ENCODE measurements around the gene ADAM15. TPM values are rescaled to one million over a fixed set of nuclear protein-coding genes. Genes with fewer than 3 reads are reported as not detected.

ADAM15 gene
- total RNA-seq, 4 donors from 2014 or later = 304 to 327 (median 321) TPM

DNA sequence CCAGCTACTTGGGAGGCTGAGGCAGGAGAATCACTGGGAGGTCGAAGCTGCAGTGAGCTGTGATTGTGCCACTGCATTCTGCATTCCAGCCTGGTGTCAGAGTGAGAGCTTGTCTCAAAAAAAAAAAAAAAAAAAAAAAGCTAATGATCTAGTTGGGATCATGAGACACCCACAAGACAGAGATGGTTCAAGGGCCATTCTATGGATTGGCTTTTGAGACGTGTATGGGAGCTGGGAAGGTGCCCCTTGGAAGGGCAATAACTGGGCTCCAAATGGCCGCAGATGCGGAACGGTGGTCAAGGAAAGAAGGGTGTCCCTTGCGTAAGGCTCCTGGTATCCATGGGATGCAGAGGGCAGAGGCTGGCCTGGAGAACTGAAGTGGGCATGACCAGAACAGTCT is 6.8 kb upstream of the ADAM15 start:
- no peaks in the 10 kb centered on the region for H3K9me3 ChIP-seq
- H3K27ac ChIP-seq = no peak overlapping the region
- no peaks in the 10 kb centered on the region for H3K27me3 ChIP-seq
- H3K36me3 ChIP-seq = no peaks in the 10 kb centered on the region
- peaks cover 36% of the 10 kb centered on the region for H3K4me1 ChIP-seq
- TF ChIP-seq POLR2A (IDR thresholded peaks at IDR 0.05) = no peak
- TF ChIP-seq POLR2AphosphoS5 (IDR thresholded peaks at IDR 0.05) = no peak
- TF ChIP-seq EP300 (IDR thresholded peaks at IDR 0.05) = no peak
- TF ChIP-seq CTCF (IDR thresholded peaks at IDR 0.05) = no peak
- WGBS = 83% methylated on average over 6 of the region's 6 CpGs
- DNase-seq (ENCODE audit: low spot score in 2 of 2) = no peak
- H3K4me3 ChIP-seq = no peak overlapping the region

DNA sequence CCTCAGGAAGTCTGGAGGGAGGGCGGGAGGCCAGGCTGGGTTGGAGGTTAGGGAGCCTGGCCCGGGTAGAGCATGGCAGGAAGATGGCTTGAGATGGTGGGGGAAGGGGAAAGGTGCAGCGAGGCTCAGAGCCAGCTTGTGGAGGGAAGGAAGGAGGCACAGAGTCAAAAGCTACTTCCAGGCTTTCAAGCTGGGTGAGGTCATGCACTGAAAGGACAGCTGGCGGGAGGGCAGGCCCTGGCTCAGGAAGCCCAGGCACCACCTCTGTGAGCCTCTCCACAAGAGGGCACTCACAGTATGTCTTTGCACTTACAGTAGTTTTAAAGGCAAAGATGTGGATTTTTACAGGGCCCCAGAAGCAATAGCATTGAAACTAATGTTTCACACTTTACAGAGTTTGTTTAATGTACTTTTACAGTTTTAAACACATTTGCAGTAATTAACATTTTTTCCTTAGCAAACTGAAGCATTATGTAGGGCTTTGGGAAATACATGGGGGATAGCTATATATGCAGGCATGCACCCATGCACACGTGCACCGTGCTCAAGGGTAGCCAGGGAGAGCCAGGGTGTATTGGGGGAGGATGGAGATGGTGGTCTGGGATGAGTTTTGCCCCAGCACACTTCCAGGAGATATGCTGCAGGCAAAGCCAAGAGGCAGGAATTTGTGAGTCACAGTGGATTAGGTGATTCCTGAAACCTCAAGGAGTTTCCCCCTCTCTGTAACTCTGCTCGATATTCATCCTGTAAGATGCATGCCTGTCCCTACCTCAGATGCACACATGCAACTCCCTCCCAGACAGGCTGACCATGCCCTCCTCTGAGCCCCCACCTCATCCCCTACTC is 6.1 kb upstream of the ADAM15 start:
- H3K27ac ChIP-seq = no peak overlapping the region
- TF ChIP-seq EP300 (IDR thresholded peaks at IDR 0.05) = no peak
- TF ChIP-seq POLR2AphosphoS5 (IDR thresholded peaks at IDR 0.05) = no peak
- TF ChIP-seq POLR2A (IDR thresholded peaks at IDR 0.05) = no peak
- TF ChIP-seq CTCF (IDR thresholded peaks at IDR 0.05) = peak; percentile 69 to 73
- H3K36me3 ChIP-seq = no peaks in the 10 kb centered on the region
- DNase-seq (ENCODE audit: low spot score in 2 of 2) = no peak
- 37% methylated on average over 7 of the region's 7 CpGs for WGBS
- H3K9me3 ChIP-seq = no peaks in the 10 kb centered on the region
- H3K4me1 ChIP-seq = peaks cover 39% of the 10 kb centered on the region
- no peaks in the 10 kb centered on the region for H3K27me3 ChIP-seq
- H3K4me3 ChIP-seq = no peak overlapping the region

DNA sequence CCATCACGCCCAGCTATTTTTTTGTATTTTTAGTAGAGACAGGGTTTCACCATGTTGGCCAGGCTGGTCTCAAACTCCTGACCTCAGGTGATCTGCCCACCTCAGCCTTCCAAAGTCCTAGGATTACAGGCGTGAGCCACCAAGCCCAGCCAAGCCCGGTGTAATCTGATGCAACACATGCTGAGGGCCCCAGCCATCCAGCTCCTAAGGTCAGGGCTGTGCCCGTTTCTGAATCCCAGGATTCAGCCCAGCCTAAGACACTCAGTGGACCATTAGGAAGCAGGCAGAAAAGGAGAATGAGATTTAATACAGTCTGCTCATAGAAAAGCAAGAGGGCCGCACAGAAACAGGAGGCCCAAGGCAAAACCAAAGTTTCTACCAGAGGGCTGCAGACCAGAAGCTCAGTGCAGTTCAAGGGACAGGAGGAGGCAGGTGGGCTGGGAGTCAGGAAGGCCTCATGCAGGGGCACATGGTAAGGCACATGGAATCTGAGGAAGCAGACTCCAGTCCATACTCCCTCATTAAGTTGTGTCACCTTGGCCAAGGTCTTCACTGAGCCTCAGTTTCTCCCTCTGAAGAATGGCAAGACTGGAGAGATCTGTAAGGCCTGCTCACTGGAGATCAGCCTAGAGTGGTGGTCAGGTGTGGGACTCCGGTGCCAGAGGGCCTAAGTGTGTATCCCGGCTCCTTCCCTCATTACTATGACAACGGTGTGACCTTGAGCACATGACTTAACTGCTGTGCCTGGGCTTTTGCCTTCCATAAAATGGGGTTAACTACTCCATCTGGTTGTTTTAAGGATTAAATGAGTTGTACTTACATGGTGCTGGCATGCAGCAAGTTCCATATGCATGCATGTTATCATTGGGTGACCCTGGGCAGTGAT is 2.4 kb upstream of the ADAM15 start:
- WGBS = 84% methylated on average over 7 of the region's 8 CpGs
- Histone ChIP-seq H3K36me3 (peaks cover 2% of the 10 kb centered on the region), H3K9me3 (no peaks in the 10 kb centered on the region), H3K27me3 (no peaks in the 10 kb centered on the region), H3K4me3 (no peak overlapping the region), H3K27ac (no peak overlapping the region), H3K4me1 (peaks cover 61% of the 10 kb centered on the region)
- no peak for TF ChIP-seq CTCF (IDR thresholded peaks at IDR 0.05)
- TF ChIP-seq POLR2A (IDR thresholded peaks at IDR 0.05) = no peak
- no peak for TF ChIP-seq POLR2AphosphoS5 (IDR thresholded peaks at IDR 0.05)
- TF ChIP-seq EP300 (IDR thresholded peaks at IDR 0.05) = no peak
- no peak for DNase-seq (ENCODE audit: low spot score in 2 of 2)

DNA sequence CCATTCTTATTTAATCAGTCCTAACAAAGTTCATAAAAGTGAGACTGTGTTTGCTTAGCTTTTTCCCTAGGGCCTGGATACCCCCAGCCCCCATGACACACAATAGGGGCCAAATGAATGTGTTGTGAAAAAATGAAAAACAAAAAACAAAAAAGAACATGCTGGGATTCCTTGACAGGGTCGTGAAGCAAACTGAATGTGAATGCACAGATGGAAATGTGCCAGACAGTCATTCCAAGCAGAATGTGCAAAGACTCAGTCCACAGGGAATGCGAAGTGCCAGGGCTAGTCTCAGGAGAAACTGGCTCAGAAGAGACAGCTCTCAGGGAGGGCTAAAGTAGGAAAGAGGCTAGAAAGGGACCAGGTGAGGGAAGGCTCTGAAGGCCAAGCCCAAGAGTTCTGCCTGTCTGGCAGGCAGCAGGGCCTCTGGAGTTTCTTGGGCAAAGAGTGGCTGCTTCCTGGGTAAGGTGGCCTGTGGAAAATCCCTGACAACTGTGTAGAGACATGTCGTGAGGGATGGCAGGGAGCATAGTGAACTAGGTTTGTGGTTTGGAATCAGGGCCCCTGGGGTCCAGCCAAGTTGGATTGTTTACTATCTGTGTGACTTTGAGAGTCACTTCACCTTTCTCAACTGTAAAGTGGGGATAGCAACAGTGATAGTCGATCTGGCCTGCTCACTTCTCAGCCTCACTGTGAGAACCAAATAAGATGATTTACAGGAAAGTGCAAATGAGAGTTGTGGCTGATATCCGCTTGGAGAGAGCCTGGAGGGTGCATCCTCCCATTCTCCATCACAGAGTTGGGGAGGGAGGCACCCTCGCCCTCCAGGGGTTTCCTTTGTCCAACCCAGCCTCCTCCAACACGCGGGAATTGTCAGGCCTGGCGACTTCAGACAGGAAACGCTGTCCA is 1.2 kb upstream of the ADAM15 start:
- TF ChIP-seq EP300 (IDR thresholded peaks at IDR 0.05) = no peak
- no peak for TF ChIP-seq POLR2A (IDR thresholded peaks at IDR 0.05)
- TF ChIP-seq CTCF (IDR thresholded peaks at IDR 0.05) = no peak
- no peak for TF ChIP-seq POLR2AphosphoS5 (IDR thresholded peaks at IDR 0.05)
- 14% methylated on average over 6 of the region's 10 CpGs for WGBS
- peaks cover 15% of the 10 kb centered on the region for H3K36me3 ChIP-seq
- H3K9me3 ChIP-seq = no peaks in the 10 kb centered on the region
- peaks cover 54% of the 10 kb centered on the region for H3K4me1 ChIP-seq
- no peaks in the 10 kb centered on the region for H3K27me3 ChIP-seq
- H3K27ac ChIP-seq = peak overlapping the region; percentile 94
- H3K4me3 ChIP-seq = peak overlapping the region; percentile 81
- no peak for DNase-seq (ENCODE audit: low spot score in 2 of 2)

All from suprapubic skin (tissue), 4 donors.